Smooth muscle cell of the brain vasculature (primary cell): ENCODE results near the gene TRDN.
"Not testable (repeated sequence)": the region's sequence is repeated elsewhere in the genome, so short reads cannot be mapped to it uniquely, and the experiment has no call there.

Experiments used
- DNase-seq: peaks from one replicate; pipeline ENCODE4 v3.0.0-alpha.2; 2012; ENCODE audit warnings: low read depth, low spot score

Gene TRDN

DNA sequence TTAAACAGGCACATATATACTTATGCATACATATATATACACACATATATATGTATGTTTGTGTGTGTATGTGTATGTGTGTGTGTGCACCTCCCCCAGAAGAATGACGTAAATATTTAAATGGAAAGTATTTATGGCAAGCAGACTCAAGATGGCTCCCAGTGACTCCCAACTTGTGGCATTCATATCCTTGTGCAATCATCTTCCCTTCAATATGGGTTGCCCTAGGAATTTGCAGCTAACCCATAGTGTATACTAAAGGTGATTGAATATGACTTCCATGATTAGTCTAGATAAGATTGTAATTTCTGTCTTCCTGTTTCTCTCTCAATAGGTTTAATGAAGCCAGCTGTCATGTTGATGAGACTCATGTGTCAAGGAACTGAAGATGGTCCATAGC lies 127.6 kb downstream of the TRDN start:
- DNase-seq = no peak

DNA sequence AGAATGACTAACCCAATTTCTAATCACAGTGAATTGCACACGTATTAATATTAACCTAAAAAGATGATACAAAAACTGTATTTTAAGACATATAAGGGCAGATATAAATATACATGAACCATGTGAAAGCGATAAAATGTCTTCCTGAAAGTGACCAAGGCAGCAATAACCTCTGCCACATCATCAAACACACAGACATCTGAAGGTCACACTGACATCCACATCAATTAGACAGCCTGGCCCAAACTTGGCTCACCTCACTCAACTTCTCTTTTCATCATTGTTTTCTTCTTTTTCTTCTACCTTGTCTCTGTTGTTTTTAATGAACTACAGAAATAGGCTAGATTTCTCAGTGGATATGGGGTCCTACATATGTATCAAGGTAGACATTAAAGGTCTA lies 128.5 kb downstream of the TRDN start:
- DNase-seq = no peak

DNA sequence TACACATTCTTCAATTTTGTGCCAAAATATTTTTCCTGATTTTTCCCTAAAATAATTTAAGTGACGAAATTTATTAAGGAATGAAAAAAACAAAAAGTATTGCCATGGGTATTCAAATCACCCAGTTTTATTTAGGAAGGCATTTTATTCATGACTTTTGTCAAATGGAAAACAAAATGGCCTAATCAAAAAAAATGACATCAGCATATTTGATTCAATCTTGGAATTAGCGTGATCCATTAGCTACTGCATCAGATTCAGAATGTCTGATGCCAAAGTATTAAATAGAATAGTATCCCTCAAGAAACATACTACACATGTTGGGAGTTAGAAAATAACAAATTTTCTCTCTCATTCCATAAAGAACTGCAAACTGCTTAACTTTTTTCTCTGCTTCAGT lies 129.2 kb downstream of the TRDN start:
- DNase-seq = no peak

DNA sequence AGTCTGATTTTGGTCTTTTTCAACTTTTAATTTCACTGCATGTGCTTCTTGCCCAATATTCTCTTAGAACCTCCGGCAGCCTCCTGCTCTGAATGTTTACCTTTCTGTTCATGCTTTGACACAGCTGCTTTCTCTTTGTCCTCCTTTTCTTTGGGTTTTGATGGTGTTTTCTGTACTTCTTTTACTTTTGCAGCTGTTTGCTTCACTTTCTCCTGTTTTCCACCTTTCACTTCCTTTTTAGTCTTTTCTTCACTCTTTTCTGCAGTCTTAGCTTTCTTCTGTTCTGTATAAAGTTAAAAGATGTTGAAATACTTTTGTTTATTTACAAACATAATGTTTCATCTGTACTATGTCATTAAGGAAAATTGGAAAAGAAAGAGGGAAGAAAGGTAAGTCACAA lies 133.1 kb downstream of the TRDN start:
- no peak for DNase-seq

DNA sequence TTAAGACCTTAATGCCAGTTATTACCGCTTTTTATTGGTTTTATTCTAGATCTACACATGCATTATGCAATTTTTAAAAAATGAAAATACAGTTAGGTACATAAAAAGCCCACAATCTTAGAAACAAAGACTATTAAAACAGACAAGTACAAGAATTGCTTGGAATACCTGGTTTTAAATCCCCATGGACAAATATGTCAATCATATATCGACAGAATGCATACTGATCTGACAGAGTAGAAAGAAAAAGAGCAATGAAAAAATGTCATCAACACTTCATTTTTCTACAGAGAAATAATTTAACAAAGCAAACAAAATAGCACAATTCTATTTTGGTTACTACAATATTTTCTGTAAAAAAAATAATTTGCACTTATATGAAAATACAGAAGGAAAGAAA lies 139.7 kb downstream of the TRDN start:
- DNase-seq = no peak

DNA sequence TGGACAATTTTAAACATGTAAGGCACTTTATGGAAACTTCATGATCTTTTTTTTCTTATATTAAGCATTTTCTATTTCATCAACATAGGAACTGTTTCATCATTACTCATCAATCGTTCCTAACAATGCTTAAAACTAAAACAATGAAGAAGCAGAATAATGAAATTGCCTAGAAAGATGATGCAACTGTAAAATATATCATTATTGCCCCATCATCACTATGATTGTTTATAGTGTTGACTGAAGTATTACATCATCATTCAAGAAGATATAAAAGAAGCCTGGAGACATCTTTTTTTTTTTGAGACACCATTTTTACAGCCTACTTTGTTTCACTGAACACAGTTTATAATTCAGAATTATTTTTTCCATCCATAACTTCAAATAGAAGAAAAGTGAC lies 147.2 kb downstream of the TRDN start:
- DNase-seq = no peak

DNA sequence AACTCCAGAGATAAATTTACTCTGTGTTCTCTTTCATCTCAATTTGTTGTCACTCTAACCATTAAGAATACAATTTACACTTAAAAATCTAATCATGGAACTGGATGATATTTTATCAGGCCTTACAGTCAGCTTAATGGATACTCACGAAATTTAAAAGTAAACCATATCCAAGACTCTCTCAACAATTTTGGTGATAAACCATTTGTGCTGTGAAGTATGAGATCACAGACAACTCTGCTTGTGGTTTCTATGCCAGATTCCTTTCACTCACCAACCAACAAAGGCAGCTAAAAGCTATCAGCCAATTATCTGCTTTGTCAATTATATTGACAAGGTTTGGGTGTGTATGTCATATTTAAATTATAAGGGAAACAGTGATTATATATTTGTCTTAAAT lies 155.8 kb downstream of the TRDN start:
- no peak for DNase-seq

DNA sequence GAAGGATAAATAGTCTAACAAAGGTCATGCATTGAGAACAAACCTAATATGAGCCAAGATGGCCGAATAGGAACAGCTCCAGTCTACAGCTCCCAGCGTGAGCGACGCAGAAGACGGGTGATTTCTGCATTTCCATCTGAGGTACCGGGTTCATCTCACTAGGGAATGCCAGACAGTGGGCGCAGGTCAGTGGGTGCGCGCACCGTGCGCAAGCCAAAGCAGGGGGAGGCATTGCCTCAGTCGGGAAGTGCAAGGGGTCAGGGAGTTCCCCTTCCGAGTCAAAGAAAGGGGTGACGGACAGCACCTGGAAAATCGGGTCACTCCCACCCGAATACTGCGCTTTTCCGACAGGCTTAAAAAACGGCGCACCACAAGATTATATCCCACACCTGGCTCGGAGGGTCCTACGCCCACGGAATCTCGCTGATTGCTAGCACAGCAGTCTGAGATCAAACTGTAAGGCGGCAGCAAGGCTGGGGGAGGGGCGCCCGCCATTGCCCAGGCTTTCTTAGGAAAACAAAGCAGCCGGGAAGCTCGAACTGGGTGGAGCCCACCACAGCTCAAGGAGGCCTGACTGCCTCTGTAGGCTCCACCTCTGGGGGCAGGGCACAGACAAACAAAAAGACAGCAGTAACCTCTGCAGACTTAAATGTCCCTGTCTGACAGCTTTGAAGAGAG lies 164.6 kb downstream of the TRDN start:
- DNase-seq = not testable (repeated sequence)

DNA sequence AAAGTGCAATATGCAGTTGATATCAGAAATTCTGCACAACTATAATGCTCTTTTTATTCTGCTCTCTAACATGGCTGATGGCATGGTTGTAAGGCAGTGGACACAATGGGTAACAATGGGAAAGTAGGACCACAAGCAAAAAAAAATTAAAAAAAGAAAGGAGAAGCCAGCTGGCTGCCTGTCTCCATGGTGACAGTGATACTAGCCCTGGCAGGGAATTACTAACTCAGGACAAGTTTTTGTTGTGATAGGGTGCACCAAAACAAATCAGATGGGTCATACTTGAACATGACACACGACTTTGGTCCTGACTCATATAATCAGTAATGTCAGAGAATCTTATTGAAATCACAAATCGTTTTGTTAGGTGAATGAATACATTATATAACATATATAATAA lies 169.4 kb downstream of the TRDN start:
- DNase-seq = no peak

DNA sequence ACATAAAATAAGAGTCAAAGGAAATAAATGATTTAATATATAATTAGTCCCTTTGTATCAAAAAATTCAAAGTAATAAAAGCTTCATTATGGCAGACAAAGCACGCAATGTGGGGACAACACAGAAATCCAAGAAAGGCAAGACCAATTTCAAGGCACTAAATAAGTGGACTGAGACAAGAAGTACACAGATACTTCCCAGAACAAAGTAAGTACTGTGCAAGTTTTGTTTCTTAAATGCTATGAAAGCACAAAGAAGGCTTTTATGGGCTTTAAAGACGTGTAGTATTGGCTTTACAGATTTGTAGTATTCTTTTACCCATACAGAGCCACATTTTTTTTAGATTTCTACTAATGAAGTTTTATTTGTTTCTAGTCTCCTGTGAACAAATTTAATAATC lies 174.6 kb downstream of the TRDN start:
- DNase-seq = no peak

DNA sequence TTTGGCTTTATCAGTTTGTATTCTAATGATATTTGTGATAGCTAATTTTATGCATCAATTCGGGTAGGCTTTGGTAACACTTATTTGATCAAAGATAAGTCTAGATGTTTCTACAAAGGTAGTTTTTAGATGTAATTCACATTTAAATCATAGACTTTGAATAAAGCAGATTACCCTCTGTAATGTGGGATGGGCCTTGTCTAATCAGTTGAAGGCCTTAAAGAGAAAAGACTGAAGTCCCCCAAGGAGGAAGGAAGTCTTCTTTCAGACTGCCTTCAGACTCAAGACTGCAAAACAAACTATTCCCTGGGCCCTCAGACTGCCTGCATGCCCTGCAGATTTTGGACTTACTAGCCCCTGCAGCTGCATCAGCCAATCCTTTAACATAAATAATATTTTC lies 178.5 kb downstream of the TRDN start:
- no peak for DNase-seq

DNA sequence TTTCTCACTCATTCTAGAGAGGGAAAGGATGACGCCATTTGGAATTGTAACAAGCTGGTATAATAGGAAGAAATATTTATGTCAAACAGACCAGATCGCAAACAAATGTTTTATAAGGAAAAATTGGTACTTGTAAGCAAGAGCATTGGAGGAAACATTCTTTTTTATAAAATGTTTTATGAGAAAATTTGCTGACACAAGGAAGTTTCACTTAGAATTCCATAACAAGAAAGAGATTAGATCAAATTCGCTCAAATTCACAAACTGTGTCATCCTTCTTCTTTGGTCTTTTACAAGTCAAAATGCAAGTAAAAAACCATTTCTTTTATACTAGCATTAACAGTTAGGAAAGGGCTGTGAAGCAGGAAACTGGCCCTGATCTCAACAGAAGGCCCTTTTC lies 179.9 kb downstream of the TRDN start:
- no peak for DNase-seq

DNA sequence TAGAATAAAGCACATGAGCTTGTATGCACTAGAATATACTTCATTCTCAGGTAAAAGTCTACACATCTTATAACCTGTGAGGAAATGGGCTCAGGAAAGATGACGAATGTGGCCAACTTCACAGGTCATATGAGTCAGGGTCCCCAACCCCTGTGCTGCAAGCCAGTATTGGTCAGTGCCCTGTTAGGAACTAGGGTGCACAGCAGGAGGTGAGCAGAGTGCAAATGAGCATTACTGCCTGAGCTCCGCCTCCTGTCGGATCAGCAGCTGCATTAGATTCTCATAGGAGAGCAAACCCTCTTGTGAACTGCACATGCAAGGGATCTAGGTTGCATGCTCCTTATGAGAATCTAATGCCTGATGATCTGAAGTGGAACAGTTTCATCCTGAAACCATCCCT lies 182.3 kb downstream of the TRDN start:
- DNase-seq = no peak

DNA sequence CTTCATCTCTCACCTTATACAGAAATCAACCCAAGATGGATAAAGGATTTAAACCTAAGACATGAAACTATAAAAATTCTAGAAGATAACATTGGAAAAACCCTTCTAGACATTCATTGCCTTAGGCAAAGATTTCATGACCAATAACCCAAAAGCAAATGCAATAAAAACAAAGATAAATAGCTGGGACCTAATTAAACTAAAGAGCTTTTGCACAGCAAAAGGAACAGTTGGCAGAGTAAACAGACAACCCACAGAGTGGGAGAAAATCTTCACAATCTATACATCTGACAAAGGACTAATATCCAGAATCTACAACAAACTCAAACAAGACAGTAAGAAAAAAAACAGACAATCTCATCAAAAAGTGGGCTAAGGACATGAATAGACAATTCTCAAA lies 183.7 kb downstream of the TRDN start:
- not testable (repeated sequence) for DNase-seq

DNA sequence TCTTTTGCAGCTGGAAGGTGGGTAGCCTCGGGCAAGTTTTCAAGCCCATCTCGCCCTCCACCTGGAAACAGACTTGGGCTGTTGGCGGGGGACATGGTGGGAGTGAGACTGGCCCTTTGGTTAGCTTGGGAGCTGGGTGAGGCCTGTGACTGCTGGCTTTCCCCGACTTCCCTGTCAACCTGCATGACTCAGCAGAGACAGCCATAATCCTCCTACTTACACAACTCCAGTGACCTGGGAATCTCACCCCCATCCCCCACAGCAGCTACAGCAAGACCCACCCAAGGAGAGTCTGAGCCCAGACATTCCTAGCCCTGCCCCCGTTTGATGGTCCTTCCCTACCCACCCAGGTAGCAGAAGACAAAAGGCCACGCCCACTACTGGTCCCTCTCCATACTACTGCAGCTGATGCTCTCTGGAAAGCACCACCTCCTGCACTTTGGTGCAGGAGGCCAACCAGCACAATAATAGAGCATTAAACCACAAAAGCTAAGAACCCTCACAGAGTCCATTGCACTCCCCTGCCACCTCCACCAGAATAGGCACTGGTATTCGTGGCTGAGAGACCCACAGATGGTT lies 188.4 kb downstream of the TRDN start:
- no peak for DNase-seq

DNA sequence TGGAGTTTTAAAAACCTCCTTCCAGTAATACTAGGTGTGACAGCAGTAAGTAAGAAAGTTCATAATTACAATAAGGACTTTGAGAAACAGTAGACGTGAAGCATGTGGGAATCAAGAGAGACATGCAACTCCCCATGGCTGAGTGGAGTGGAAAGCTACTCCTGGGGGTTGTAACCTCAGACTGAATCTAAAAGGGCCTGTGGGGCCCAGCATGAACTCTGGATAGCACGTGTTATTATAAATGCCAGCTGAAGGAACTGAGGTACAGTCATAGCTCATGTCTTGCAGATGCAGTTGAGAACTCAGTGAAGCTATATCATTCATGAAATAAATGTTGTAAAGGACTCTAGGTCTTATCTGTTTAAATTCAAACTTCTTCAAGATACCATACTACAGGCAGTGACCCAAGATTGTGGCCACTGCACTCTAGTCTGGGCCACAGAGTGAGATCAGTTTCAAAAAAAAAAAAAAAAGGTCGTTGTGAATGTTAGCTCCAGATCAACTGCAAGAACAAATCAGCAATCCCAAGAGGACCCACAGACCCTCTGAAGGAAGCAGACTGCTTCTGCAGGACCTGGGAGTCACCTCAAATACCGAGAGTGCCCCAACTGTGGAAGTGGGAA lies 189.3 kb downstream of the TRDN start:
- no peak for DNase-seq

DNA sequence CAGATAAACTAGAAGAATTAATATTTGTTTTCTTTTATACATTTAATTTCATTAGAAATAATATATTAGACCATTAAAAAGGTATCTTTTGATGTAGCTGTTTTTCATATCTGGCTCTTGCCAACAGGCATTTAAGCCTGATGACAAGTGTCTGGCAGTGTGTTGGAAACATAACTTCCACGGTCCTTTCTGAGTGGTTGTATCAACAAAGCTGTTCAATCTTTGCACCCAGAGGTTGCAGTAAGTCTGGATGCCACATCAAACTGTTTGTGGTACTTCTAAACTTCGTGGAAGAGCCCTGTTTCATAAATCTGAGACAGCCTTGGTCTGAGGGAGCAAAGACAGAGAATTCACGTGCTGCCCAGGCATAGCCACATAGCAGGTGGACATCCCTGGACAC lies 197.4 kb downstream of the TRDN start:
- no peak for DNase-seq

DNA sequence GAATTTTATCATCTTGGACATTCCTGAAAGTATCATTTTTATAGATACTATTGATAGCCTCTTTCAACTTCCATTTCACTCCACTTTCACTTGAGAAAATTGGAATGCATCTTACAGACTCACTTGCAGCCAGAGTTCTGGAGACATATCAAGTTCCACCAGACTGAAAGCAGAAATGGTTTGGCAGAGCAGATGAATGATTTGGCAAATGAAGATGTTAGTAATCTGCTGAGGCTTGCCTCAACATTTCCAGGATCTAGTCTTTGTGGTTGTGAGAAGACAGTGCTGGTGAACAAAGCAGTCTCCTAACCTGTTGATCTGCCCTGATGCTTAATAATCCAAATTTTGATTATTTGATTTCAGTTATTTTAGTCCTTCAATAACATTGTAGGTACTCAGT lies 202.6 kb downstream of the TRDN start:
- DNase-seq = no peak

DNA sequence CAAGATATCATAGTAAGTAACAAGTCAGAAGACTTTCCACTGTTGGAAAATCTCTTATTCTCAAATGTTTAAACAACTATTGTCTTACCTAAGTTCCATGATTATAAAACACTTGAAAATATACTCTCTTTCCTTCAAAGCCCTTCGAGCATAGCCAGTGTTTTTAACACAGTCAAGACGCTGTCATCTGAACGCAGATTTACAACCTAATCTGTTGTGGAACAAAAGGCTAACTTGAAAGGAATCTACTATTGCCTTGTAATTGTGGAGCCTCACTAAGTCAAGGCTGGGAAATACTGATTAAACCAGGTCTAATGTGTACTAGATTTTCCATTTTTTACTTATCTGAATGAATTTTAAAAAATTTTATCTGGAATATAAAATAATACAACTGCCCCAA lies 205.8 kb downstream of the TRDN start:
- DNase-seq = no peak

DNA sequence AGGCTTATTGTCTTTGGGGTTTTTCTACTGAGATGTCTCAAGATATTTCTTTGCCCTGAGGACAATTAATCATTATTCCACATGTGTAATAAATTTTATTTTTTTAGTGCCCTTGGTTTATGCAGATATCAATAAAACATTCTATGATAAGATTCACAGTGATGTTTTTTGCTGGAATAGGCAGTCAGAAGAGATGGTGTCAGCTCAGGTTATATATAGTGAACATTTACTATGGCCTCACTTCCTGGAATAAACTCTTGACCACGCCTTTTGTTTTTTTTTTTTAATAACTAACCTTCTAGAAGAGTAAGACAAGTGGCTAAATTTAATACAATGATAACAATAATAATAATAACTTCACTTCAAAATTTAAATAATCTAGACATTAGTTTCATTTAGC lies 209.7 kb downstream of the TRDN start:
- no peak for DNase-seq

DNA sequence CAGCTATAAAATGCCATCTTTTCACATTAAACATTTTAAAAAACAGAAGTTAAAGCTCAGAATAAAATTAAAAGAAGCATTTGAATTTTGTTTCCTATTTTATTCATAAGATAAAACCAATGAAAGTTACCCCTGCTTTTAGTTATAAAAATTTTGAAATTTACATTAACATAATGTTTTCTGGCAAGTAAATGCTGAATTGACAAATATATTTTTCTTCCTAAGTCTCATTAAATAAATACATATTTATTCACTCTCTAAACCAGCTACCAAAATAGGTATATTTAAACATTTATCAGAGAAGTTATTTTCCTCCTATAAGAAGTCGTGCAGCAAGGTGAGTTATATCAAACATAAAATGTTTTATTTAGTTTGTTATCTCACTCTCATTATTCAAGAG lies 213.6 kb downstream of the TRDN start:
- no peak for DNase-seq

DNA sequence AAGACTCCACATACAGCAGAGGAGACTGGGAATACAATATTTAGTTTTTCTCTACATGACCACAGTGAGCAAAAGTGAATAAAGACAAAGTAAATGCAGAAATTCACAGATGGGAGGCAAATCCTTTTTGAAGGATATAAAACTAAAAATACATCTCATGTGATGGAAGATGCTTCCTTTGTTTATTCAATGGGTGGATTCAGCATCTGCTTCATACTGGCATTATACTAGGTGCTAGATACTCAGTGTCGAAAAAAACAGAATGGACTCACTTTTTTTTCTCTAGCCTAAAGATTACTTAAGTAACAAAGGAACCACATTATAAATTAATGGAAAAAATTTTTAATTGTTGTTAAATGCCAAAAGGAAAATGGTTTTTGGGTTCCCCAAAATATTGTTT lies 216.2 kb downstream of the TRDN start:
- DNase-seq = no peak

DNA sequence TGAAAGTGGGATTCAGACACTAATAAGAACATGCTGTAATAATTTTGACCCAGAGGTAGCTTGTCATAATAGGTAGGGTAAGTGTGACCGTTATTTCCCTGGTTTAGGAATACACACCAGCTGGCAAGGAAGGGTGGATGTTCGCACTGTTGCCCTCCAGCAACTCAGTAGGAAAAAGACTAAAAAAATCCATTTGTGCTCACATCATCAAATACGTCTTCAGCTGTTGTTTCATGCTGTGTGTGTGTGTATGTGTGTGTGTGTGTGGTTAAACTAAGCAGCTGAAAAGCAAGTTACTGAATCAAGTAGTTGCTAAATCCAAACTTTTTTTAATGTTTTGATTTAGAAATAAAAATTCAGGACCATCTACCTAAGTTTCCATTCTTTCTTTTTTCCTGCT lies 218.7 kb downstream of the TRDN start:
- no peak for DNase-seq

DNA sequence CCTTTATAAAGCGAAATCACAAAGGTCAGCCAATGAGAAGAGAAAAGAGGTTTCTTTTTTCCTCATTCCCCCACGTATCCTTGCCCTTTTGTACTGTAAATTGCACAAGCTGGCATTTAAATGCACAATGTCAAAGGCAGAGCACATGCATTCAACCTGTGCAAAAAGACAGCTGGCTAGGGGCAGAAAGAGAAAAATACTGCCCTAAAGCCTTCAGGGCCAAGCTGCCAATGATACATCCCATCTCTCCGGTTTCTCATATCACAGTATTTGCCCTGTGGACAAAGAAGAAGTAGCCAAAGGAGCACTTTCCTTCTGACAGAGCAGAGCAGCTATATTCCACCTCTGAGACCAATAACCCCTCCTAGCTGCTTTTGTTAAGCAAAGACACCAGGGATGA lies 219.2 kb downstream of the TRDN start:
- no peak for DNase-seq
